ENCODE data around the gene TRMT2B. TPM values are rescaled to one million over a fixed set of nuclear protein-coding genes. Genes with fewer than 3 reads are reported as not detected.
"Not testable (repeated sequence)": the region's sequence is repeated elsewhere in the genome, so short reads cannot be mapped to it uniquely, and the experiment has no call there.

Gene TRMT2B
- total RNA-seq, 4 donors from 2014 or later, result 11.1 to 15.9 (median 15.7) TPM

DNA sequence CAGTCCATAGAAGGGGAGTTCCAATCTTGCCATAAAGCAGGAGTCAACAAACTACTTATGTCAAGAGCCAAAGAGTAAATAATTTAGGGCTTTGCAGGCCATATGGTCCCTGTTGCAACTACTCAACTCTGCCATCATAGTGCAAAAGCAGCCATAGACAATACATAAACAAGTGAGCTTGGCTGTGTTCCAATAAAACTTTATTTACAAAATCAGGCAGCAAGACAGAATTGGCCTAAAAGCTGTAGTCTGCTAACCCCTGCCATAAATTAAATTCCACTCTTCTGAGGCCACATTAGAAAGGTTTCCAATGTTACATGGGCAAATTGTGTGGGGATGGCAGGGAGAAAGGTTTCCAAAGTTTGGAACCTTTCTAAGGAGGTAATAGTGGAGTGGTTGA lies 14.7 kb downstream of the TRMT2B start:
- Histone ChIP-seq H3K9me3 (no peaks in the 10 kb centered on the region), H3K36me3 (peaks cover 0 to 64% (median 11%) of the 10 kb centered on the region in 4 donors), H3K27me3 (no peaks in the 10 kb centered on the region), H3K4me1 (no peaks in the 10 kb centered on the region), H3K27ac (replicated peaks in 1 of 4) (no peak overlapping the region), H3K4me3 (no peak overlapping the region)
- TF ChIP-seq EP300 (IDR thresholded peaks at IDR 0.05) (no peak), POLR2A (IDR thresholded peaks at IDR 0.05; ENCODE audit: low read depth) (no peak), POLR2AphosphoS5 (IDR thresholded peaks at IDR 0.05) (no peak)
- no peak for DNase-seq (ENCODE audit: extremely low spot score)
- intact Hi-C loops (cut with DNase I), result no loop called here

DNA sequence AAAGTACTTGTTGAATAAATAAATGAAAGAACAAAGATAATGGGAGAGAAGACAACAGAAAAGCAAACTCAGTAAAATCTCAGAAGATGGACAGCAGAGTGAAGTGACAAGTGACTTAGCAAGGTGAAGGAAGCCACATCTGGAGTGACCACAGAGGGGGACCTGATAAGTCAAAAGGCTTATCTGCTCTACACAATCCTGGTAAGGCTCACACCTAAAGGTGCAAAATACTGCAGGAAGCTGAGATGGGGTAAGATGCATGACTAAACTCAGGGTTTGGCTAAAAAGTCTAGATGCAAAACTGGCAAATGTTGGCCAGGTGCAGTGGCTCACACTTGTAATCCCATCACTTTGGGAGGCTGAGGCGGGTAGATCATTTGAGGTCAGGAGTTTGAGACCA lies 22.2 kb downstream of the TRMT2B start:
- 80% methylated on average over 1 of the region's 1 CpG for WGBS
- intact Hi-C loops (cut with DNase I), result no loop called here
- DNase-seq (ENCODE audit: extremely low spot score), result no peak
- H3K27me3 ChIP-seq, result no peaks in the 10 kb centered on the region
- no peak overlapping the region for H3K27ac ChIP-seq (replicated peaks in 1 of 4)
- H3K36me3 ChIP-seq, result peaks cover 0 to 53% (median 21%) of the 10 kb centered on the region in 4 donors
- TF ChIP-seq, protein P1, sequence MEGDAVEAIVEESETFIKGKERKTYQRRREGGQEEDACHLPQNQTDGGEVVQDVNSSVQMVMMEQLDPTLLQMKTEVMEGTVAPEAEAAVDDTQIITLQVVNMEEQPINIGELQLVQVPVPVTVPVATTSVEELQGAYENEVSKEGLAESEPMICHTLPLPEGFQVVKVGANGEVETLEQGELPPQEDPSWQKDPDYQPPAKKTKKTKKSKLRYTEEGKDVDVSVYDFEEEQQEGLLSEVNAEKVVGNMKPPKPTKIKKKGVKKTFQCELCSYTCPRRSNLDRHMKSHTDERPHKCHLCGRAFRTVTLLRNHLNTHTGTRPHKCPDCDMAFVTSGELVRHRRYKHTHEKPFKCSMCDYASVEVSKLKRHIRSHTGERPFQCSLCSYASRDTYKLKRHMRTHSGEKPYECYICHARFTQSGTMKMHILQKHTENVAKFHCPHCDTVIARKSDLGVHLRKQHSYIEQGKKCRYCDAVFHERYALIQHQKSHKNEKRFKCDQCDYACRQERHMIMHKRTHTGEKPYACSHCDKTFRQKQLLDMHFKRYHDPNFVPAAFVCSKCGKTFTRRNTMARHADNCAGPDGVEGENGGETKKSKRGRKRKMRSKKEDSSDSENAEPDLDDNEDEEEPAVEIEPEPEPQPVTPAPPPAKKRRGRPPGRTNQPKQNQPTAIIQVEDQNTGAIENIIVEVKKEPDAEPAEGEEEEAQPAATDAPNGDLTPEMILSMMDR (IDR thresholded peaks at IDR 0.05), result no peak
- TF ChIP-seq POLR2AphosphoS5 (IDR thresholded peaks at IDR 0.05) (no peak), POLR2A (IDR thresholded peaks at IDR 0.05; ENCODE audit: low read depth) (no peak), EP300 (IDR thresholded peaks at IDR 0.05) (no peak)
- no peaks in the 10 kb centered on the region for H3K9me3 ChIP-seq
- no peaks in the 10 kb centered on the region for H3K4me1 ChIP-seq
- no peak overlapping the region for H3K4me3 ChIP-seq

DNA sequence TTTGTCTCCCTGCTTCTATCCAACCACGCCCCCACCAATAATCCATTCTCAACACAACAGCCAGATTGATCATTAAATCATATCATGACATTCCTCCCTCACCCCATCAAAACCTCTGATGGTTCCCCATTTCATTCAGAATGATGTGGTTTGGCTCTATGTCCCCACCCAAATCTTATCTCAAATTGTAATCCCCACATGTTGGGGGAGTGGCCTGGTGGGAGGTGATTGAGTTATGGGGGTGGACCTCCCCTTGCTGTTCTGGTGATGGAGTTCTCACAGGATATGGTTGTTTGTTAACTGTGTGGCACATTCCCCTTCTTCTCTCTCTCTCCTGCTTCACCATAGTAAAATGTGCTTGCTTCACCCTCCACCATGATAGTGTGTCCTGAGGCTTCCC lies 23.3 kb downstream of the TRMT2B start:
- Histone ChIP-seq H3K36me3 (peaks cover 0 to 54% (median 21%) of the 10 kb centered on the region in 4 donors), H3K9me3 (no peaks in the 10 kb centered on the region), H3K4me1 (no peaks in the 10 kb centered on the region), H3K27me3 (no peaks in the 10 kb centered on the region), H3K27ac (replicated peaks in 1 of 4) (no peak overlapping the region), H3K4me3 (no peak overlapping the region)
- TF ChIP-seq EP300 (IDR thresholded peaks at IDR 0.05) (no peak), POLR2A (IDR thresholded peaks at IDR 0.05; ENCODE audit: low read depth) (no peak), POLR2AphosphoS5 (IDR thresholded peaks at IDR 0.05) (no peak)
- TF ChIP-seq, protein P1 (IDR thresholded peaks at IDR 0.05), result no peak
- intact Hi-C loops (cut with DNase I), result no loop called here
- 67% methylated on average over 1 of the region's 1 CpG for WGBS
- DNase-seq (ENCODE audit: extremely low spot score), result no peak

DNA sequence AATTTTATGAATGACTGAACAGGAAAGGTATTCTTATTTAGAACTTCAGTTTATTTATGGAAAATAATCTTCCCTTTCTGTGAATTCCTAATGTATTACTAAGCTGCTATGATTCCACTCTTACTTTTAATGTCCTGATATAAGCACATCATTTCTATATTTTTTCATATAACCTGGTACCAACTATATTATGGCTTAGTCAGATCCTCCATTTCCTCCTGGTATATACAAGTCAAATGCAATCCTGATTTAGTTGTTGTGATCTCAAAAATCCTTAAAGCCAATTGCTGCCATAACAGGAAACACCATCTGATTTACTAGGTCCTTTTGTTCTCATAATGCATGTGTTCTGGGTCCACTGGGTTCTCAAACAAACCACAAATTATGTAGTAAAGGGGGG lies 26.8 kb downstream of the TRMT2B start:
- no peak for DNase-seq (ENCODE audit: extremely low spot score)
- intact Hi-C loops (cut with DNase I), result no loop called here
- Histone ChIP-seq H3K4me3 (no peak overlapping the region), H3K27ac (replicated peaks in 1 of 4) (no peak overlapping the region), H3K4me1 (no peaks in the 10 kb centered on the region), H3K9me3 (no peaks in the 10 kb centered on the region), H3K36me3 (peaks cover 3 to 64% (median 32%) of the 10 kb centered on the region in 4 donors), H3K27me3 (no peaks in the 10 kb centered on the region)
- TF ChIP-seq, protein P1 (IDR thresholded peaks at IDR 0.05), result no peak
- no peak for TF ChIP-seq POLR2A (IDR thresholded peaks at IDR 0.05; ENCODE audit: low read depth)
- TF ChIP-seq EP300 (IDR thresholded peaks at IDR 0.05), result no peak
- no peak for TF ChIP-seq POLR2AphosphoS5 (IDR thresholded peaks at IDR 0.05)

DNA sequence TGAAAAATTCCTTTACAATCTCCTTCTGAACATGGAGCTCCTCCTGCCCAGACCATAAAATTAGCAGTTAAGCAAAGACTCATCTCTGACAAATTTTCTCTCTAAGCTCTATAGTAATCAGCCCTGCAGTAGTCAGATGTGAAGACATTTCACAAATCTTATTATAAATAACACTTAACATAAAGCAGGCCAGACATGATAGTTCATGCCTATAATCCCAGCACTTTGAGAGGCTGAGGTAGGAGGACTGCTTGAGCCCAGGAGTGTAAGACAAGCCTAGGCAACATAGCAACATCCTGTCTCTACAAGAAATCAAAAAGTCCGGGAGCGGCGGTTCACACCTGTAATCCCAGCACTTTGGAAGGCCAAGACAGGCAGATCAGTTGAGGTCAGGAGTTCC lies 29.9 kb downstream of the TRMT2B start:
- intact Hi-C loops (cut with DNase I), result no loop called here
- no peak overlapping the region for H3K27ac ChIP-seq (replicated peaks in 1 of 4)
- no peaks in the 10 kb centered on the region for H3K9me3 ChIP-seq
- no peak for DNase-seq (ENCODE audit: extremely low spot score)
- H3K27me3 ChIP-seq, result no peaks in the 10 kb centered on the region
- H3K4me3 ChIP-seq, result no peak overlapping the region
- WGBS, result 83% methylated on average over 3 of the region's 3 CpGs
- no peaks in the 10 kb centered on the region for H3K4me1 ChIP-seq
- peaks cover 8 to 80% (median 44%) of the 10 kb centered on the region in 4 donors for H3K36me3 ChIP-seq
- no peak for TF ChIP-seq EP300 (IDR thresholded peaks at IDR 0.05)
- TF ChIP-seq, protein P1 (IDR thresholded peaks at IDR 0.05), result no peak
- TF ChIP-seq POLR2A (IDR thresholded peaks at IDR 0.05; ENCODE audit: low read depth), result no peak
- TF ChIP-seq POLR2AphosphoS5 (IDR thresholded peaks at IDR 0.05), result no peak

DNA sequence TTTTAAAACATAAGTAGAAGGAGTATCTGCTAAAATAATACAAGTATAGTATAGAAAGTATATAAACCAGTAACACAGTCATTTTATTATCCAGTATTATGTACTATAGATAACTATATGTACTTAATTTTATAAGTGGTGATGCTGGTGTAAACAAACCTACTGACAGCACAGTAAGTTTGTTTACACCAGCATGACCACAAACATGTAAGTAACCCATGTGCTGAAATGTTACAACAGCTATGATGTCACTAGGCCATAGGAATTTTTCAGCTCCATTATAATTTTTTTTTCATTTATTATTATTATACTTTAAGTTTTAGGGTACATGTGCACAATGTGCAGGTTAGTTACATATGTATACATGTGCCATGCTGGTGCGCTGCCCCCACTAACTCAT lies 39.9 kb downstream of the TRMT2B start:
- WGBS, result 100% methylated on average over 1 of the region's 1 CpG
- H3K9me3 ChIP-seq; H3K27ac ChIP-seq (replicated peaks in 1 of 4); H3K4me3 ChIP-seq; DNase-seq (ENCODE audit: extremely low spot score); intact Hi-C loops (cut with DNase I); H3K27me3 ChIP-seq; H3K4me1 ChIP-seq: not testable (repeated sequence)
- peaks cover 6 to 86% (median 52%) of the 10 kb centered on the region in 4 donors for H3K36me3 ChIP-seq

All from esophagus muscularis mucosa (tissue), 4 donors.